Smooth muscle cell of the brain vasculature (primary cell): Measurements from ENCODE around the gene ABCA4.
"Not testable (repeated sequence)": the region's sequence is repeated elsewhere in the genome, so short reads cannot be mapped to it uniquely, and the experiment has no call there.

ENCODE experiments used
- DNase-seq: peaks from one replicate; pipeline ENCODE4 v3.0.0-alpha.2; 2012; ENCODE audit warnings: low read depth, low spot score

ABCA4 gene

DNA sequence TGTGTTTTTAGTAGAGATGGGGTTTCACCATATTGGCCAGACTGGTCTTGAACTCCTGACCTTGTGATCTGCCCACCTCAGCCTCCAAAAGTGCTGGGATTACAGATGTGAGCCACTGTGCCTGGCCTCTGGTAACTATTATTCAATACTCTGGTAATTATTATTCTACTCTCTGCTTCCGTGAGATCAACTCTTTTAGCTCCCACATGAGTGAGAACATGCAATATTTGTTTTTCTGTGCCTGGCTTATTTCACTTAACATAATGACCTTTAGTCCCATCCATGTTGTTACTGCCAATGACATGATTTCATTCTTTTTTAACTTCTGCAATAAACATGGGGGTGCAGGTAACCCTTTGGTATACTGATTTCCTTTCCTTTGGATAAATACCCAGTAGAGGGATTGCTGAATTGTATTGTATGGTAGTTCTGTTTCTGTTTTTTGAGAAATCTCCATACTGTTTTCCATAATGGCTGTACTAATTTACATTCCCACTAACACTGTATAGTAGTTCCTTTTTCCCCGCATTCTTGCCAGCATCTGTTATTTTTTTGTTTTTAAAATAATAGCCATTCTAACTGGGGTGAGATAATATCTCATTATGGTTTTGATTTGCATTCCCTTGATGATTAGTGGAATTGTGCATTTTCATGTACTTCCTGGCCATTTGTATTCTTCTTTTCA is 173.8 kb downstream of the ABCA4 start:
- DNase-seq, result not testable (repeated sequence)
